Kidney capillary endothelial cell (primary cell): ENCODE results near the gene ACADVL.
"Not testable (repeated sequence)": the region's sequence is repeated elsewhere in the genome, so short reads cannot be mapped to it uniquely, and the experiment has no call there.

Experiments
- DNase-seq: peaks from one replicate; pipeline ENCODE4 v3.0.0-alpha.2; 2018; ENCODE audit warnings: low spot score

ACADVL gene

DNA sequence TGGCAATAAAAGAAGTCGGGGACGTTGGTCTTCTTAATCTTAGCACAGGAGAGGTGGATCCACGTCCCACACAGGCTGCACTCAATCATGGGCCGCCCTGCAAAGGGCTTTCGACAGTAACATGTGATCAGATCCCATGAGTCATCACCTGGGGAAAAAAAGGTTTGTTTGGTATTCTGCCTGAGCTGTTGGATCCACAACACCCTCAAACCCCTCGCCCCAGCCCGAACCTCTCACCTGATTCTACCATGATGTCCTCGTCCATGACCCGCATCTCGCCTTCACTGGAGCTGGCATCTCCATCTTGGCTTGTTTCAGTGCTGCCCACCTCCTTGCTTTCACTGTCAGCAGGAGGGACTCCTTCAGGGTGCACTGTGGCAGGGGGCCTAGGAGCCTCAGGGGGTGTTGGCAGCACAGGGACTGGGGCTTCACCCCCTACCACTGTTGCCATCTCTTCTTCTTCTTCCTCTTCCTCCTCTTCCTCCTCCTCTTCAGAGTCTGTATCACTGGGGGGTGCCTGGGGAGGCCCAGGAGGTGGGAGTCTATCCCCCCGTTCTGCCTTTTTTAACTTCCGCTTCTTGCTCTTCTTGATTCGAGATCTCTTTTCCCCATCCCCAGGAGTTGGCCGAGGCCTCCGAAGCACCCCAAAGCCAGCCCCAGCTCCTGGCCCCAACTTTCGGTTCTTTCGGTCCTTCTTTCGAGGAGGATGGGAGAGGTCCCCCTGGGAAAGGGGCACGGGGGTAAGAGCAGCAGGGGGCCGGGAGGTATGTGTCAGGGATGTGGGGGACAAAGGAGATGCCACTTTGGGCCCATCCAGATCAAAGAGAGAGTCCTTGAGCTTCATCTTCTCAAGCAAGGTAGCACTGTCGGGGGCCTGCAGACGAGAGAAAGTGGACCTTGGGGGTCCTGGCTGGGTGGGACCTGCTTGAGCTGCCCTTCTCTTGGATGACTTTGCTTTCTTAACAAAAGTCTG is 16.2 kb downstream of the ACADVL start:
- DNase-seq = no peak

DNA sequence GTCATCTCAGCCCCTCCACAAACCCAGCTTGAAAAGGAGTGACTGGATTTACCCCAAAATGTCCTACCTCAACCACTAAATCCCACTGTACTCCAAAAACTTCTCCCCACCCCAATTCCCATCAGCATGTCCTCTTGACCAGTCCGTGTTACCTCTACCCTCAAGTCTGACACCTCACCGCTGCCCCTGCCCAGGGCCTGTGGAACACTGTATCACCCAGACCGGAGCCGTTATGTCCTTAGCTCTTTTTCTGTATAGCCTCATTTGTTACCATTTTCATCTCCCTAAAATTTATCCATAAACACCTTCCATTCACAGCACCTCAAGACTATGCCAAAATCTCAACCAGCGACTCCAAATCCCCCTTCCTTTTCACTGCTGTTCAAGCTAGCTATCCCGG is 17.1 kb downstream of the ACADVL start:
- DNase-seq = no peak

DNA sequence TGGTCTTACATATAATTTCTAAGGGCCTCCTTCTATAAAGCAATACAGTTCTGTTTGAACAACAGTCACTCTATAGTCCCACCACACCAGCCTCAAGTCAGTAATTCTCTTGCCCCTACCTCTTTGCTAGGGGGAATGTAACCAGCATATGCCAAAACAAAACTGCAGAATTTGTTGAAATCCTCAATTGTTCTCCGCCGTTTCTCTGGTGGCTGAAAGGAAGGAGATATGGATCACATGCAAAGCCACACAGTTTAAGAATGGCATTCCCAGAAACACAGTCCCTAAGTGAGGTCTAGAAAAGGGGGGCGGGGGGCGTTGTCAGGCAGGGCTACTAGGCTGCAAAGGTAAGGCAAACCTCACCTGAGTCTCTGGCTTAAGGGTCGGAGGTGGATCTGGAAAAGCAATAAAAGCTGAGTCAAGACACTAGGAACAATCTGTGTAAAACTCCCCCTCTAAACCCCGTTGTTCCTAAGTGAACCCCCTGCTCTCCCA is 17.6 kb downstream of the ACADVL start:
- no peak for DNase-seq

DNA sequence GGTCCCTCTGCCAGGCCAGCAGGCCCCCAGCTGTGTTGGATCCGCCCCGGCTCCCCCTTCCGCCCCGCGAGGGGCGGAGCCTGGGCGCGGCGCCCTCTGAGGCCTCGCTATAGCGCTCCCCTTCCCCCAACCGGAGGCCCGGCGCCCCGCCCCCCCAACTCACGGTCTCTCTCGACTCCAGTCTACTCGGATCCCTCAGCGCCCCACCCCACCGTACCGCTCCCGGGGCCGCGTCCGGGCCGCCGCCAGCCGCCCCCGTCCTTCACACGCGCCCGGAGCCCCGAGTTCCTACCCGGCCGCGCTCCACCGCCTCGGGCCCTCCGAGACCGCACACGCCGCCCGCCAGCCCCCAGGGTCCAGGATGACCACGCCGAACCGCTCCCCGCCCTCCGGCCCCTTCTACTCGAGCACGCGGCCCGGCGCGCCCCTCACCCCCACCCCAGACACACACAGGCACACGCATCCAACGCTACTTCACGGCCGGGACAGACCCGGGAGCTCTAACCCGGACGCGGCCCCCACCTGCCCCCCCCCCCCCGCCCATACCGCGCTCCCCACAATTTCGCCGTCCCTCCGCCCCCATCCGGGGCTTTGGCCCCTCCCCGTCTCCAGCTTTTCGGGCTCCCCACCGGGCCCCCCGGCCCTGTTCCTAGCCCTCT is 18.2 kb downstream of the ACADVL start:
- no peak for DNase-seq

DNA sequence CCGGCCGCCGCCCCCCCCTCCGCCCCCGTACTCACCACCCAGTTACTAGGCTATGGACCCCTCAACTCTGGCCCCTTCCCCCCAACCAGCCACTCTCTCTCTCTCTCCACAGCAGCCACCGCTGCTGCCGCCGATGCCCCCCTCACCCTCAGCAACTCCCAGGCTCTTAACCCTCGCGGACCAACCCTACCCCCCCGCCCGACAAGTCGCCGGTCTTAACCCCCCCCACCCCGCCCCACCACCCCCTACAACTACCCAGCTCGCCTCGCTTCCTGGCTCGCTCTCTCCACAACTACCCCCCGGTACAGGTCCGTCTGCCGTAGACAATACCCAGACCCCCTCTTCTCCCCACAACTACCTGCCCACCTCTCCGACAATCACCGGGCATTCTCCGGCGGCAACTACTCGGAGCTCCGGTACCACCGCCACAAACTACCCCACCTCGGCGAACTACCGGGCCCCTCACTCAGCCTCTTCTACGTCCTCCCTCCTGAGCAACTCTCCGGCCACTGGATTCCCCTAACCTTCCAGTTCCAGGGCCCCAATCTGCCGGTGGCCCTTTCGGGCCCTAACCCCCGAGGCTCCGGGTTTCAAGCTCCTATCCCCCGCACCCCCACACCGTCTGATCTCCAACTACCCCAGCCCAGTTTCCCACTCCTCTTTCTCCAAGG is 18.8 kb downstream of the ACADVL start:
- no peak for DNase-seq

DNA sequence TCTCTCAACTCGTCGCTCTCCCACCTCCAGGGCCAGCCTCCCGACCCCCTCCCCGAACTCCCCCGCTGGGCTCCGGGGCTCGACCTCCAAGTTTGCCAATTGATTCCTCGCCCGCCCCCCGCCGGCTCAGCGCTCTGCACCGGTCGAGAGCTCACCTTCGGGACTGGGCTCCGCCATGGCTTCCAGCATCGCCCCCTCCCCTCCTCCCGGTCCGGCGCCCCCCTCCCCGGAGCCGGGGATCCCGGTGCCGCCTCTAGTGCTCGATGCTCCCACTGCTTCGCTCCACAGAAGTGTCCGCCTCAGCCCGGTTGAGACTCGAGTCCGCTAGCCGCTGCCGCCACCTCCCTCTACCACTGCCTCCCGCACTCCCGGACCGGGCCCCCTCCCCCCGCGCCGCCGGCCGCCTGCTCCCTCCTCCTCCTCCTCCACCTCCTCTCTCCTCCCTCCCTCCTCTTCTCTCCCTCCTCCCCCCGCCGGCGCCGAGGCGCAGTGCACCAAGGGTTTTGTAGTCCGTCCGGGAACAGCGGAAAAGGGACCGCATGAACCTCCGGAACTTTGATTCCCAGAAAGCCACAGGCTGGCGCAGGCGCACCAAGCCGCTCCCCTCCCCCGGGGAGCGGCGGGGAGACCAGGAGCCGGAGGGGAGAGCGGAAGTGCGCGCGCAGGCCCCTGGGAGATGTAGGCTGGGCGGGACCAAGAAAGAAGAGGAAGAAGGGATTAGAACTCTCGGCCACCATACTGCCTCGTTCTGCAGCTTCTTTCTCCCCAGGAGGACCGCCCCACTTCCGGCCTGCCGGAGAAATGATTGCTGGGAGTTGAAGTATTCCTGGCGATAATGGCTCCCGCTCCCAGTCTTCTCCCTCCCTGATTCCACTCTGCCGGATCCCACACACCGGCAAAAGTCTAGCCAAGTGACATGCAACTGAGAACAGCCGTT is 19.6 kb downstream of the ACADVL start, which contains the start of gene PHF23:
TSS of gene PHF23 (minus strand) at position 367 of the 937 bp plus-strand sequence. CDS start at position 189, 178 bp downstream.
- DNase-seq = peak; percentile 99

DNA sequence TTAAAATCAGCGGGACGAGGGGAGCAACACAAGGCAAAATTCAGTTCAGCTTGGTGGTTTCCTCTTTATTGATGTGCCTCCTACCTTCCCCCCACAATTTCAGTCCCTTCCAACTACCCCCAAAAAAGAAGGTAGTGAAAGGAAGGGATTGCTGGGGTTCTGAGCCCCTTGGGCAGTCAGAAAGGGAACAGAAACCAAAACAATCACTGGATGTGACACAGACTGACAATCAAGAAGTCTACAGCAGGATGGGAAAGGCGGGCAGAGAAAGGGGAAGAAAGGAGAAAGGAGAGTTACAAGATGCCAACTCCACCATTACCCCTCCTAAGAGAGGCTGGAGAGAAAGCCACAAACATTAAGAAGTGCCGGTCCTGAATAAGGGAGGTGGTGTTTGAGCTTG is 20.6 kb downstream of the ACADVL start:
- no peak for DNase-seq

DNA sequence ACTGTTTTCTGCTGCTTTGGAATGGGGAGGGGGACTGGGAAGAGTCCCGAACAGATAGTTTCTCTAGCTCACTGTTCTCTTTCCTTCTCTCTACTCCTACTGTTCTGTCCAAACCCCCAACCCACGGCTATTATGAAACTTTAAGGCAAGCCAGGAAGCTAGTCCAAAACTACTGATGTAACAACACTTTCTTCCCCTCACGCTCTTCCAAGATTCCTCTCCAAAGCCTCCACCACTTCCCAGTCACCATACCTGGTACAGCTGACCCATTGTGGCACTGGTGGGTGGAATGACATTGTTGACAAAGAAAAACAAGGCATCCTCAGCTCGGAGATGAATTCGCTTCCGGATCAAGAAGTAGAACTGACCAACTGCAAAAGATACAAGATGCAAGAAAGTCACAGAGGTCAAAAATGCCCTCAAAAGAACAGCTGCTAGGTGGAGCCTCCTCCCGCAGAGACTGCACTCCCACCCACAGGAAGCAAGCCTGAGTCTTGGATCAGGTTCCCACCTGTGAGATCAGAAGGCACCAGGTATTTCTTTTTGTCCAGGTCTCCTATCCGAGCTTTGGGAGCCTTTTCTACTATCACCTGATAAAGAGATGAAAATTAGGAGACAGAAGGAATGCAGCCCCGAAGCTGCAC is 21.5 kb downstream of the ACADVL start:
- DNase-seq = no peak

DNA sequence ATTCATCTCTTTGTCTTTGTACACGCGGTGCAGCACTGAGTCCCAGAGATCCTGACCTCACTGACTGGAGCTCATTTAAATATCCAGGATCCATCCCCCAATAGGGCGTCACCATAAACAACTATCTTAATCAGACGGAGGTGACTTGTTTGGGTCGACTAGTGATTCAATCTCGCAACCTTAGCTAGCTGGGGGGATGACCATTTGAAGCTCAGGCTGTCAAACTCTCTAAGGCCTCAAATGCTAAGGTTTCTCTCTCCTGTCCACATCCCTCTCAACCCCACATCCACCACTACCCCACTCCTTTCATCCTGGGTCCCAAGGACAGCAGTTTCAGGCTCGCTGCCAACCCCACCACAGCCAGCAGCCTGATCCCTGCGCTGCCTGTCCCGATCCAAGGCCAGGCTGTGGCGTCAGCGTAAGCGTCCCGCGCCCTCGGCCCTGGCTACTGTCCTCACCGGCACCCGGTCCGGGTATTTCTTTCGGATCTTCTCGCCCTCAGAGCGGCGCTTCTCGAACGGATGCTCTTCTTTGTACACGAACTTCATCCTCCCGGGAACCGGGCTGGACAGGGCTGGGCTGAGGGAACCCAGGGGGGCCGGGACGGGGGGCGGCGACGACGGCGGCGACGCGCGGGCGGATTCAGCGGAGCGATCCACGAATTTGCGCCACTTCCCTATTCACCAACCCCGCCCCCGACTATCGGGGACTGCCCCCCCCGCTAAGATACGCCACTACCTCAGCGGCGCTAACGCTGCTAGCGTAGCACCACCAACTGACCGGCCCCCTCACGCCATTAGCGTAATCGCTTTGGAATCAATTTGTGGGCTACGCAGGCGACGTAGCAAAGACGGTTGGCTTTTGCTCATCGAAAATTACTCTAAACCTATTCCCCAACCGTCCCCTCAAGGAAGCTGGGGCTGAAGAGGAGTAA is 22.3 kb downstream of the ACADVL start, which contains the start of gene GABARAP:
TSS of gene GABARAP (minus strand) at position 667 of the 934 bp plus-strand sequence. CDS start at position 548, 119 bp downstream.
- DNase-seq = peak; percentile 88

DNA sequence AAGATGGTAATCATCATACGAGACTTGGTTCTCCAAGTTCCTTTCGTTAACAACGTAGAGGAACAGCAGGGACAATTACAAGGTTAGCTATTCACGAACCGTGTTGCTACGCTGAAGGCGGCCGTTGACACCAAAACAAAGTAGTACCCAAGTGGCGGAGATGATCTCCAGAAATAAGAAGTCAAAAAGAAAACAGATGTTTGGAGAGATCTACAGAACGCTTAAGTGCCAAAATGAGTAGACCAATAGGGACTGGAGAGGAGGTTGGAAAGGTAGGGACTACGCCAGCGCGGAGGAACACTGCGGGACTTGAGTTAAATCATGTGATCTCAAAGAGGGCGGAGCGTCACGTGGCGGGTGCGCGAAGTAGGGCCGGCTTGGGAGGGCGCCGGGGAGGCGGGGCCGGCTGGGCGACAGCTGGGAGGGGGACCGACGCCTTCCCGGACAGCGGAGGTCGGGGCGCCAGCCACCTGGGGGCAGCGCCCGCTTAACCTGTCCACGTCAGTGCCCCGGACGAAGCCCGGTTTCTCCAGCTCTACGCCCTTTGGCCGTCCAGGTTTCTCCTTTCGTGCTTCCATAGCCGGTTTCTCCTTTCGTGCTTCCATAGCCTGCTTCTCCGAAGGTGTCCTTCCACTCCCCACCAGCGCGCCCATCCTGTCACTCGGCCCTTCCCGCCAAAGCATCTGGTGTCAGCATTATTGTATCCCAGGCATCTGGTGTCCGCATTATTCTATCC is 23.1 kb downstream of the ACADVL start:
- DNase-seq = peak; percentile 87

DNA sequence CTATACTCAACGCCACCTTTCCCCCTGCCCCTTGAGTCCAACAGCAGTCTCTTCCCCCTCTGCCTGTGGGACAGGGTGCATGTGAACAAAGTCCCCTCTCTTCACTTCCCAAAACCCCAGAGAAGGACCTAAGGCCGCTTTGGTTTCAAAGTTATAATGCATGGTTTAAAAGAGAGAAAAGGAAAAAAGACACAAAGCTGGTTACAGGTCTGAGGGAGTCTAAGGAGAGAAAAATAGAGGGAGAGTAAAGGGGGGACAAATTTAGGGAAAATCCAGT is 23.7 kb downstream of the ACADVL start:
- DNase-seq = no peak

DNA sequence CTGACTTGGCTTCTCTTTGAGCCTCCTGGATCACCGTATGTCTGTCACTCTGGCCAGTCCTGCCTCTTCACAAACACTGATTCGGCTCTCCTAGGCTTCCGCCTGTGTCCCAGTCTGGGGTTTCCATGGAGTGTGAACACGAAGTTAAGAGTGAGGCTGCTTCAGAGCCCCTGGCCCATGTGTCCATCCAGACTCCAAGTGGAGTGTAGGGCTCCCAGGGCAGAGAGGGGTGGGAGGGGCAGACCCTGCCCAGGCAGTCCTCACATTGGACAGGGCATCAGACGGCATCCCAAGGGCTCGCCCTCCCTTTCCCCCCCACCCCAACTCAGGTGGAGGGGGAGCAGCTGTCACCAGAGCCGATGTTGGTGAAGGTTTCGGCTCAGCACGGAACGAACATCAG is 24.1 kb downstream of the ACADVL start:
- DNase-seq = not testable (repeated sequence)

DNA sequence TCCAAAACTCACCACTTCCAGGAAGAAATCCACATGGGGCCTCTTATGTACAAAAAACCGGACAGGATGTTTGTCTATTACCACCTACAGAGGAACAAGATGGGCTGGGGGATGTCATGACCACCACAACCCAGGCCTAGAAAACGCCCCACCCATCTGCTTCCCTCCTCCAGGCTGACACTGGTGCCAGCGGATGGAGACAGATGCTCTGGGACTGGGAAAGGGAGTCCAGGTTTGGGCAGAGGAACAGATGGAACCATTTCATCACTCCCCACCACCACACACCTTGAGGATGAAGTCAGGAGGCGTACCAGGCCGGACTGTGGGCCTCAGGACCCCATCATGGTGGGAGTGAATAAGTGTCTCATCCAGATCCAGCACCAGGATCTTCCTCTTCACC is 27.0 kb downstream of the ACADVL start:
- no peak for DNase-seq

DNA sequence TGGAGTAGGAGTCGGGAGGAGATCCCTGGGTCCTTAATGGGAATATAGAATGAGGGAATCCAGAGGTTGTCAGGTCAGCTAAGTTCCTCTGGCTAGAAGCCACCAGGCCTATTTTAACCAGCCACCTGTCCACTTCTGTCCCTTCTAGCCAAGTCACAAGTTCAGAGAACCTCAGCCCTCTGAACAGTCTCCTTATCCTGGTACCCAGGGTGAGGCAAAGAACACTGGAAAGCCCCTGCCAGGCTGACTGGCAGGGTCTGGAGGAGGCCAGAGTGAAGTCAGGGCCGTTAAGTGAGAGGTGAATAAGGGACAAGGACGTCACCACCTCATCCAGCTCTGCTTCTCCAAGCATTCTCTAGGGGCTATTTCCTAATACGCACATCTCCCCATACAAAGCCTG is 29.1 kb downstream of the ACADVL start:
- DNase-seq = no peak

DNA sequence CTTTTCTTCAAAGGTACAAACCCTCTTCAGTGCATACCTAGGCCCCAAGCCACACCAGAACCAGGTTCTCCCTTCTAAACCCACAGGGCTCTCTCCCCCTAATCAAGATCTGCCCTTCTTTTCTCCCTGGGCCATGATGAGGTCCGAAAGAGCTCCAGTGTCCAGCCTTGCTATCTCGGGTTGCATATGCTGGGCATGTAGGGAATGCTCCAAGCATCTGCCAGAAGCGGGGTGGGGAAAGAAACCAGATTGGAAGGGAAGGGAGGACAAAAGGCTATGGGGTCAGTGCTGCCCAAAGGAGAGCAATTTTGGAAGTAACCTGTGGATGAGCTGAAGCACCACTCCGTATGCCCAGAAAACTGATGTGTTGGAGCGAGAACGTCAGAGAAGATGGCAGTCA is 29.5 kb downstream of the ACADVL start:
- DNase-seq = no peak

DNA sequence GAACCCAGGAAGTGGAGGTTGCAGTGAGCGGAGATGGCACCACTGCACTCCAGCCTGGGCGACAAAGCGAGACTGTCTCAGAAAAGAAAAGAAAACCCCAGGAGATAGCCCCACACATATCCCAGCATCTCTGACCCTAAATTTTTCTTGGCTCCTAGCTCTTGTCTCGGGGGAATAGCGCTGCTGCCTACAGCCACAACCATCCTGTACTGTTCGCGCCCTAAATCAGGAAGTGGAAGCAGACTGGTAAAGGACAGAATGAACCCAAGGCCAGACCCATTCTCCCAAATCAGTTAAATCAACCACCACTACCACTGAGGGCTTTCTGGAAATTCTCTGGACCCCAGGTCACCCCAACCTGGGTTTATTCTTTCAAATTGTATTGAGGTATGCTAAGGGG is 30.1 kb downstream of the ACADVL start:
- DNase-seq = no peak

DNA sequence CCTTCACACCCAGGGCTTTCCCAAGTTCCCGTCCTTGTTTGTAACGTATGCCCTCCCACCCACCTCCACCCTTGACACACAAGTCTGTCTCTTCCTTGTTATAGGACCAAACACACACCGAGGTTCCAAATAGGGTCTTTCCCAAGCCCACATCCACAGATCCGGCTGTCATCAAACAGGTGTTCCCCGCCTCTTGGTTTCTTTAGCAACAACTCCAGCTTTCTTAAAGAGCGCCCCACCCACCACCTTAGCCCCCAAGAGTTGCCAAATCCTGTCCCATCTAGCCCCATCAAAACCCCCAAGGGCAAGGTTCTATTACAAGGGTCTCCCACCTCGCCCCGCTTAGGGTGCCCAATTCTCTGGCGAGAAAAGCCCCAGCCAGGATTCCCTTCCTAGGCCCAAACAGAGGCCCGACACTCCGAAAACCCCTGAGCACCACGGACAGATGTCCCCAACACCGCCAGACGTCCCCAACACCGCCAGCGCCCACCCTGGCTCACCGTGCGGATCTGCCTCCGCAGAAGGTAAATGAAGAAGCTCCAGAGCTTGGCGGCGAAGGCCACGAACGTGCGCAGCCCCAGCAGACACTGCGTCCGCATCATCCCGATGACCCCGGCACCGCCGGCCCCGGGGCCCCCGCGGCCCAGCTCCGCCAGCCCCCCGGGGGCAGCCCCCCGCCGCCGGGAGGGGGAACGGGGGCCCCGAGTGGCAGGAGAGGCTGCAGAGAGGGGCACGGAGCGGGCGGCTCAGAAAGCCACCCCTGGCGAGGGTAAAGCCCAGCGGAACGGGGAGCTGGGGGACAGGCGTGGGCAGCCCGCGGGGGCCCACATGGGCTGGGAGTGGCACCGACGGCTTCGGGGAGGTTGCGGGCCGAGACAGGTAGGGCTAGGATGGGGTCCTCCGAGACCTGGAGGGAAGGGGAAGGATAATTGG is 31.2 kb downstream of the ACADVL start:
- DNase-seq = no peak

DNA sequence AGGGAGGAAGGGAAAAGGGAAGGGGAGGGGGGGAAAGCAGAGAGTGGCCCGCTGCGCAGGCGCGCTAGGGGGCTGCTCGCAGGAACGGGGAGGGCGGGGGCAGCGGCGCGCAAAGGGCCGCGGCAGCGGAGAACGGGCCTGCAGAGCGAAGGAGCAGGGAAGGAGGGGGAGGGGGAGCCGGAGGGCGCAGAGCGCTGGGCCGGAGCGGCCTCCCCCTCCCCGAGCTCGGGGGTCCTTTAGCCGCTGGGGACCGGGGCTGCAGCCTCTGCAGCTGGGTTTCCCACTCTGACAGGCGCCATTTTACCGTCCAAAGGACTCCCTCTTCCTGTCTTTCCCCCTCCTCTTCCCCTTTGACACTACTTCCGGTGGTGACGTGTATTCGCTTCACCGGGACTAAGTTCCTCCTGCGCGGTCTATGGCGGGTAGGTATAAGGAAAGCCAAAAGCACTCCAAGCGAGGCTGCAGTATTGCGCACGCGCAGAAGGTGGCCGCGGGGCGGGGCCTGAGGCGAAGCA is 32.0 kb downstream of the ACADVL start, which contains the start of gene CTDNEP1:
TSS of gene CTDNEP1 (minus strand) at position 74 of the 515 bp plus-strand sequence. CDS start 438 bp downstream, outside the sequence.
- peak; percentile 100 for DNase-seq
